Panc1 (cell line): ENCODE results near the gene PRDM5. TPM values are rescaled to one million over a fixed set of nuclear protein-coding genes. Genes with fewer than 3 reads are reported as not detected.

Experiments
- ATAC-seq: fragments of 200-7000 bp; cut with Tn5 transposase; 2 replicates; pipeline ENCODE4 v1.9.1; 2020; ENCODE audit warnings: mild to moderate bottlenecking, moderate library complexity
- BruUV-seq: library from RNA; stranded (reverse); fragments of 400-500 nt; replicated peaks from 2 replicates; lab custom pipeline; 2021; lab: Mats Ljungman, UMichigan
- CTCF ChIA-PET: fragments of 300-600 bp; sonication (Branson Sonifier 250); formaldehyde crosslinking; loops from one replicate; lab custom pipeline; 2022; ENCODE audit warnings: antibody characterized with exemption; lab: Charles Lee
- POLR2A ChIA-PET: fragments of 300-600 bp; sonication (Branson Sonifier 250); formaldehyde crosslinking; loops from one replicate; lab custom pipeline; 2022; ENCODE audit warnings: antibody characterized with exemption; lab: Charles Lee
- DNase-seq: peaks from one replicate; pipeline ENCODE4 v3.0.0-alpha.2; 2010; ENCODE audit warnings: low read depth, low spot score
- H3K27ac ChIP-seq: 2 replicates; pipeline ENCODE4 v1.5.1; 2011; ENCODE audit warnings: mild to moderate bottlenecking, low read length, inconsistent platforms
- H3K27me3 ChIP-seq: fragments of 200-500 bp; sonication (Bioruptor generic); 2 replicates; pipeline ENCODE4 v1.6.0; 2014; ENCODE audit warnings: low read length, inconsistent platforms; ENCODE audit not compliant: control insufficient read depth, insufficient read depth
- H3K36me3 ChIP-seq: fragments of 200-500 bp; sonication (Bioruptor generic); 2 replicates; pipeline ENCODE4 v1.5.1; 2014; ENCODE audit warnings: inconsistent platforms, mild to moderate bottlenecking, low read length, moderate library complexity; ENCODE audit not compliant: control insufficient read depth, insufficient read depth
- H3K4me1 ChIP-seq: 2 replicates; pipeline ENCODE4 v1.5.1; 2011; ENCODE audit warnings: inconsistent platforms, mild to moderate bottlenecking, low read length, moderate library complexity; ENCODE audit not compliant: control insufficient read depth, insufficient read depth
- H3K4me3 ChIP-seq, 2 experiments: 2 replicates each; pipeline ENCODE4 v1.5.1; 2011 to 2012; ENCODE audit warnings: low read depth in 2 of 2, low read length in 2 of 2, mild to moderate bottlenecking in 2 of 2, inconsistent platforms in 1 of 2, moderate library complexity in 1 of 2
- H3K9me3 ChIP-seq: fragments of 200-500 bp; sonication (Bioruptor generic); 2 replicates; pipeline ENCODE4 v1.5.1; 2014; ENCODE audit warnings: low read depth, mild to moderate bottlenecking, inconsistent platforms, low read length, moderate library complexity; ENCODE audit not compliant: control insufficient read depth, insufficient read depth
- POLR2AphosphoS5 ChIP-seq: IDR thresholded peaks from 2 replicates; pipeline ENCODE4 v1.6.1; 2012; ENCODE audit warnings: mild to moderate bottlenecking, low read depth, low read length, moderate library complexity
- SIN3A ChIP-seq: IDR thresholded peaks from 2 replicates; pipeline ENCODE4 v1.6.1; 2012; ENCODE audit warnings: low read depth, mild to moderate bottlenecking, low read length, moderate library complexity, borderline replicate concordance; ENCODE audit not compliant: insufficient read depth
- TCF7L2 ChIP-seq: IDR thresholded peaks from 2 replicates; pipeline ENCODE4 v1.6.1; 2011; ENCODE audit warnings: mild to moderate bottlenecking, low read depth, low read length, inconsistent platforms
- in situ Hi-C: cut with HindIII; loops from 2 replicates; pipeline ENCODE4 v1.10.0; 2016; ENCODE audit warnings: low sequenced_read_pairs, low pct_unique_long_range_greater_than_20kb
- intact Hi-C: fragments of 100-400 bp; cut with micrococcal nuclease; formaldehyde crosslinking; loops from one replicate; pipeline ENCODE4 v1.10.0; 2022; ENCODE audit not compliant: unreplicated experiment
- total RNA-seq: library from RNA; stranded (reverse); gene quantifications from one replicate; pipeline ENCODE4 v1.2.1, GENCODE V29; 2021; ENCODE audit not compliant: unreplicated experiment
- TF ChIP-seq, protein P1 (sequence below): fragments of 450-650 bp; IDR thresholded peaks from 2 replicates; pipeline ENCODE4 v1.5.1; 2017; ENCODE audit warnings: mild to moderate bottlenecking
- TF ChIP-seq, protein P2 (sequence below), 2 experiments: IDR thresholded peaks; 2 replicates each; pipeline ENCODE4 v1.6.1; 2011 to 2012; ENCODE audit warnings: low read depth in 2 of 2, control low read depth in 1 of 2, low read length in 1 of 2, mild to moderate bottlenecking in 1 of 2, moderate library complexity in 1 of 2; ENCODE audit not compliant: insufficient read depth in 1 of 2

PRDM5 gene
- total RNA-seq, 1 experiment from 2014 or later = 8.4 TPM

DNA sequence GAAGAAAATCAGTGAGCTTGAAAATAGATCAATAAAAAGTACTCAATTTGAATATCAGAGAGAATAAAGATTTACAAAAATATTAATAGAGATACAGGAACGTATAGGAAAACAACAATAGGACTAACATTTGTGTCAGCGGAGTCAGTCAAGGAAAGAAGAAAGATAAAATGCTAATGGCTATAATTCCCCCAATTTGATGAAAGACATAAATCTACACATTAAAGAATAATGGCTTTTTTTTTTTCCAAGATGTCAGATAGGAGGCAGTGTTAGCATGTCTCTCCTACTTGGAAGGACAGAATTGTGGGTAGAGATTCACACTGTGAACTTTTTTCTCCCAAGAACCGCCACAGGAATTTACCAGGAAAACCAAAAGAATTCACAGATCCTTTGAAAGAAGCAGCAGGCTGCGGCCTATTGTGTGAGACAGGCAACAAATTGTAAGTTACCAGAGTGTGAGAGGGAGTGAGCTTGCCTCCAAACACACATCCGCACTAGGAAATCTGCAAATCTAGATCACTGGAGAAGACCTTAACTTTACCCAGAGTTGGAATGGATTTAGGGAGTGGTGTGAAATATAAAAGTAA lies 249.9 kb downstream of the PRDM5 start:
- Histone ChIP-seq H3K4me1 (no peaks in the 10 kb centered on the region), H3K4me3 (no peak overlapping the region), H3K27ac (no peak overlapping the region), H3K27me3 (no peaks in the 10 kb centered on the region), H3K9me3 (no peaks in the 10 kb centered on the region), H3K36me3 (no peaks in the 10 kb centered on the region)
- ChIA-PET CTCF (no interaction called here), POLR2A (no interaction called here)
- in situ Hi-C loops (no loop called here), intact Hi-C loops (no loop called here)
- DNase-seq (no peak), ATAC-seq (no peak)
- no TSS peak for BruUV-seq
- TF ChIP-seq SIN3A = no peak
- TF ChIP-seq, protein P1, sequence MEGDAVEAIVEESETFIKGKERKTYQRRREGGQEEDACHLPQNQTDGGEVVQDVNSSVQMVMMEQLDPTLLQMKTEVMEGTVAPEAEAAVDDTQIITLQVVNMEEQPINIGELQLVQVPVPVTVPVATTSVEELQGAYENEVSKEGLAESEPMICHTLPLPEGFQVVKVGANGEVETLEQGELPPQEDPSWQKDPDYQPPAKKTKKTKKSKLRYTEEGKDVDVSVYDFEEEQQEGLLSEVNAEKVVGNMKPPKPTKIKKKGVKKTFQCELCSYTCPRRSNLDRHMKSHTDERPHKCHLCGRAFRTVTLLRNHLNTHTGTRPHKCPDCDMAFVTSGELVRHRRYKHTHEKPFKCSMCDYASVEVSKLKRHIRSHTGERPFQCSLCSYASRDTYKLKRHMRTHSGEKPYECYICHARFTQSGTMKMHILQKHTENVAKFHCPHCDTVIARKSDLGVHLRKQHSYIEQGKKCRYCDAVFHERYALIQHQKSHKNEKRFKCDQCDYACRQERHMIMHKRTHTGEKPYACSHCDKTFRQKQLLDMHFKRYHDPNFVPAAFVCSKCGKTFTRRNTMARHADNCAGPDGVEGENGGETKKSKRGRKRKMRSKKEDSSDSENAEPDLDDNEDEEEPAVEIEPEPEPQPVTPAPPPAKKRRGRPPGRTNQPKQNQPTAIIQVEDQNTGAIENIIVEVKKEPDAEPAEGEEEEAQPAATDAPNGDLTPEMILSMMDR = no peak
- no peak for TF ChIP-seq POLR2AphosphoS5
- TF ChIP-seq TCF7L2 = no peak
- TF ChIP-seq, protein P2, sequence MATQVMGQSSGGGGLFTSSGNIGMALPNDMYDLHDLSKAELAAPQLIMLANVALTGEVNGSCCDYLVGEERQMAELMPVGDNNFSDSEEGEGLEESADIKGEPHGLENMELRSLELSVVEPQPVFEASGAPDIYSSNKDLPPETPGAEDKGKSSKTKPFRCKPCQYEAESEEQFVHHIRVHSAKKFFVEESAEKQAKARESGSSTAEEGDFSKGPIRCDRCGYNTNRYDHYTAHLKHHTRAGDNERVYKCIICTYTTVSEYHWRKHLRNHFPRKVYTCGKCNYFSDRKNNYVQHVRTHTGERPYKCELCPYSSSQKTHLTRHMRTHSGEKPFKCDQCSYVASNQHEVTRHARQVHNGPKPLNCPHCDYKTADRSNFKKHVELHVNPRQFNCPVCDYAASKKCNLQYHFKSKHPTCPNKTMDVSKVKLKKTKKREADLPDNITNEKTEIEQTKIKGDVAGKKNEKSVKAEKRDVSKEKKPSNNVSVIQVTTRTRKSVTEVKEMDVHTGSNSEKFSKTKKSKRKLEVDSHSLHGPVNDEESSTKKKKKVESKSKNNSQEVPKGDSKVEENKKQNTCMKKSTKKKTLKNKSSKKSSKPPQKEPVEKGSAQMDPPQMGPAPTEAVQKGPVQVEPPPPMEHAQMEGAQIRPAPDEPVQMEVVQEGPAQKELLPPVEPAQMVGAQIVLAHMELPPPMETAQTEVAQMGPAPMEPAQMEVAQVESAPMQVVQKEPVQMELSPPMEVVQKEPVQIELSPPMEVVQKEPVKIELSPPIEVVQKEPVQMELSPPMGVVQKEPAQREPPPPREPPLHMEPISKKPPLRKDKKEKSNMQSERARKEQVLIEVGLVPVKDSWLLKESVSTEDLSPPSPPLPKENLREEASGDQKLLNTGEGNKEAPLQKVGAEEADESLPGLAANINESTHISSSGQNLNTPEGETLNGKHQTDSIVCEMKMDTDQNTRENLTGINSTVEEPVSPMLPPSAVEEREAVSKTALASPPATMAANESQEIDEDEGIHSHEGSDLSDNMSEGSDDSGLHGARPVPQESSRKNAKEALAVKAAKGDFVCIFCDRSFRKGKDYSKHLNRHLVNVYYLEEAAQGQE (IDR thresholded peaks at IDR 0.05; ENCODE audit: insufficient read depth in 1 of 2, low read depth in 2 of 2, low read length in 1 of 2) = no peak

DNA sequence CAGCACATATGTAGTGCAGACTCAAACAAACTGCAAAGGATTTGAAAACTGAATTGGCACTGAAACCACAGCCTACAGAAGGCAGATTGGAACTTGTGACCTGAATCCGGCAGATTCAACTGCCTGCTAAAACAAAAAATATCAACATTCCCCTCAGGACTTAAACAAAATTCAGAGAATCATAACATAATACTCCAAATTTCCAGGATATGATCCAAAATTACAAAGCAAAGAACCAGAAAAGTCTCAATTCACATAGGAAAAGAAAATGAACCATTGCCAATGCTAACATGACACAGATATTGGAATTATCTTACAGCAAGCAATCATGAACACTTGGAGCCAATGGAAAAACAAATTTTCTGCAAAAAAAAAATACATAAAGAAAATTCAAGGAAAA lies 250.4 kb downstream of the PRDM5 start:
- no peaks in the 10 kb centered on the region for H3K4me1 ChIP-seq
- CTCF ChIA-PET = no interaction called here
- POLR2A ChIA-PET = no interaction called here
- no TSS peak for BruUV-seq
- no peaks in the 10 kb centered on the region for H3K9me3 ChIP-seq
- in situ Hi-C loops (no loop called here), intact Hi-C loops (no loop called here)
- TF ChIP-seq, protein P1 = no peak
- TF ChIP-seq TCF7L2 (no peak), SIN3A (no peak), POLR2AphosphoS5 (no peak)
- TF ChIP-seq, protein P2 (IDR thresholded peaks at IDR 0.05; ENCODE audit: insufficient read depth in 1 of 2, low read depth in 2 of 2, low read length in 1 of 2) = no peak
- H3K27me3 ChIP-seq = no peaks in the 10 kb centered on the region
- no peak overlapping the region for H3K4me3 ChIP-seq
- H3K27ac ChIP-seq = no peak overlapping the region
- no peak for DNase-seq
- ATAC-seq = no peak
- H3K36me3 ChIP-seq = no peaks in the 10 kb centered on the region
